Spinal cord (tissue), 10 donors: ENCODE results near the gene SSR4. TPM values are rescaled to one million over a fixed set of nuclear protein-coding genes. Genes with fewer than 3 reads are reported as not detected.

ENCODE experiments used
- DNase-seq, 6 donors: peaks; one replicate each; pipeline versions ENCODE4 v3.0.0 to v3.0.0-alpha.2; 2013 to 2015; ENCODE audit warnings: low spot score in 6 of 6, low read depth in 4 of 6
- H3K27ac ChIP-seq: one replicate; pipeline ENCODE4 v1.5.1; 2013; ENCODE audit warnings: low read depth, low read length, control low read depth
- H3K27me3 ChIP-seq: one replicate; pipeline ENCODE4 v1.6.1; 2013; ENCODE audit warnings: low read length; ENCODE audit not compliant: control insufficient read depth, insufficient read depth
- H3K36me3 ChIP-seq: one replicate; pipeline ENCODE4 v1.6.1; 2013; ENCODE audit warnings: low read length; ENCODE audit not compliant: control insufficient read depth, insufficient read depth
- H3K4me1 ChIP-seq: one replicate; pipeline ENCODE4 v1.6.1; 2013; ENCODE audit warnings: low read length; ENCODE audit not compliant: control insufficient read depth, insufficient read depth
- H3K4me3 ChIP-seq: one replicate; pipeline ENCODE4 v1.5.1; 2013; ENCODE audit warnings: low read depth, low read length, control low read depth
- H3K9me3 ChIP-seq: one replicate; pipeline ENCODE4 v1.6.1; 2013; ENCODE audit warnings: low read length; ENCODE audit not compliant: control insufficient read depth, insufficient read depth
- WGBS: methylation state at CpG from one replicate; pipeline ENCODE4 v1.1.5; 2013; ENCODE audit warnings: missing lambda C conversion rate; ENCODE audit not compliant: insufficient coverage; 5-methylcytosine and 5-hydroxymethylcytosine counted together
- polyA plus RNA-seq, 2 donors: library from polyadenylated mRNA; unstranded; fragments of 120-200 nt; gene quantifications; one replicate each; pipeline ENCODE4 v1.2.1, GENCODE V29; 2013; ENCODE audit not compliant: insufficient read length in 2 of 2
- total RNA-seq, 2 donors: library from RNA; depleted of rRNA in 1 of 2; stranded (reverse); fragments of 120-200 nt in 1 of 2; fragments of >200 nt in 1 of 2; gene quantifications; one replicate each; pipeline versions ENCODE4 v1.2.3 to v1.2.4, GENCODE V29; 2013 to 2014
- donor health status: healthy.

SSR4 gene
- total and polyA plus RNA-seq, 4 donors: 95.5 to 317 (median 176) TPM

- peaks cover 72% of the 10 kb centered on the region for H3K36me3 ChIP-seq
- 82% methylated on average over 20 of the region's 22 CpGs for WGBS
- peaks cover 71% of the 10 kb centered on the region for H3K4me1 ChIP-seq
- H3K9me3 ChIP-seq: no peaks in the 10 kb centered on the region
- H3K27ac ChIP-seq: no peak overlapping the region
- no peak for DNase-seq
- H3K4me3 ChIP-seq: no peak overlapping the region
- no peaks in the 10 kb centered on the region for H3K27me3 ChIP-seq
Observed at GRCh38 chrX:153768311-153769157, 25.9 kb upstream of the SSR4 start.

DNA sequence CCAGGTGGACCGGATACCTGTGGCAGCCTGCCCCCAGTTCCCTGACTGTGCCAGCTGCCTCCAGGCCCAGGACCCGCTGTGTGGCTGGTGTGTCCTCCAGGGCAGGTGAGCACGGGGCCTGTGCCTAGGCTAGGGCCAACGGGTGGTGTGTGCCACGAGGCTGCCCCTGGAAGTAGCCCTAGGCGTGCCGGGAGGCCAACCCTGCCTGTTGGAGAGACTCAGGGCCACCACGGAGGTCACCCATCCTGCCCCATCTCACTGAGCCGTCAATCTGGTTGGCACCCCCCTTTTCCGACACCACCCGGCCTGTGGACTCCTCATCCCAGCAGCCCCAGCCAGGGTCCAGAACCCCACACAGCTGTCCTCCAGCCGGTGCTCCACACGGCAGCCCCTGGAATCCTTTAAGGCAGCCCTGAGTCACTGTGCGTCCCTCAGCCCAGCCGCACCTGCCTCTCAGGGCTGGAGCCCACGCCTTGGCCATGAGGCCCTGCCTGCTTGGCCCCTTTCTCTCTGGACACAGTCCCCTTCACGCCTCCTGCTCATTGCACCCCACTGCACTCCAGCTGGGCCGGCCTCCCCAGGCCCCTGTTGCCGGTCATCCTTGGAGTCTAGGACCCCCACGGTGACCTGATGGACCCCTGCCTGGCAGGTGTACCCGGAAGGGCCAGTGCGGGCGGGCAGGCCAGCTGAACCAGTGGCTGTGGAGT lies 25.2 kb upstream of the SSR4 start:
- Histone ChIP-seq H3K4me3 (no peak overlapping the region), H3K27me3 (no peaks in the 10 kb centered on the region), H3K4me1 (peaks cover 65% of the 10 kb centered on the region), H3K36me3 (peaks cover 80% of the 10 kb centered on the region), H3K27ac (no peak overlapping the region), H3K9me3 (no peaks in the 10 kb centered on the region)
- WGBS: 90% methylated on average over 23 of the region's 23 CpGs
- DNase-seq: no peak

DNA sequence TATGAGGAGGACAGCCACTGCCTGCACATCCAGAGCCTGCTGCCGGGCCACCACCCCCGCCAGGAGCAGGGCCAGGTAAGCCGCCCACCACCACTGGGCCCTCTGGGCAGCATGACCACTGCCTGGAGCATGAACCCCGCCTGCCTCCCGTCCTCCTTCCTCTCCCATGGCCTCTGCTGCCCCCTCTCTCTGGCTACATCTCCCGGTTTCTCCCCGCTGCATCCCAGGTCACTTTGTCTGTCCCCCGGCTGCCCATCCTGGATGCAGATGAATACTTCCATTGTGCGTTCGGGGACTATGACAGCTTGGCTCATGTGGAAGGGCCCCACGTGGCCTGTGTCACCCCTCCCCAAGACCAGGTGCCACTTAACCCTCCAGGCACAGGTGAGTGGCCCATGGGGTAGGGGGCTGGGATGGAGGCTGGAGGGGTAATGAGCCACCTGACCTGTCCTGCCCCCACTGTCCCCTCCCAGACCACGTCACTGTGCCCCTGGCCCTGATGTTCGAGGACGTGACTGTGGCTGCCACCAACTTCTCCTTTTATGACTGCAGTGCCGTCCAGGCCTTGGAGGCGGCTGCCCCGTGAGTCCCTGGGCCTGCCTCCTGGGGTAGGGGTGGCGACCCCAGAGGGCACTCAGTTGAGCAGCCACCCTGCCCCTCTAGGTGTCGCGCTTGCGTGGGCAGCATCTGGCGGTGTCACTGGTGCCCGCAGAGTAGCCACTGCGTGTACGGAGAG lies 24.4 kb upstream of the SSR4 start:
- 81% methylated on average over 24 of the region's 25 CpGs for WGBS
- Histone ChIP-seq H3K4me1 (peaks cover 58% of the 10 kb centered on the region), H3K36me3 (peaks cover 87% of the 10 kb centered on the region), H3K27me3 (no peaks in the 10 kb centered on the region), H3K27ac (no peak overlapping the region), H3K4me3 (no peak overlapping the region), H3K9me3 (no peaks in the 10 kb centered on the region)
- DNase-seq: no peak

DNA sequence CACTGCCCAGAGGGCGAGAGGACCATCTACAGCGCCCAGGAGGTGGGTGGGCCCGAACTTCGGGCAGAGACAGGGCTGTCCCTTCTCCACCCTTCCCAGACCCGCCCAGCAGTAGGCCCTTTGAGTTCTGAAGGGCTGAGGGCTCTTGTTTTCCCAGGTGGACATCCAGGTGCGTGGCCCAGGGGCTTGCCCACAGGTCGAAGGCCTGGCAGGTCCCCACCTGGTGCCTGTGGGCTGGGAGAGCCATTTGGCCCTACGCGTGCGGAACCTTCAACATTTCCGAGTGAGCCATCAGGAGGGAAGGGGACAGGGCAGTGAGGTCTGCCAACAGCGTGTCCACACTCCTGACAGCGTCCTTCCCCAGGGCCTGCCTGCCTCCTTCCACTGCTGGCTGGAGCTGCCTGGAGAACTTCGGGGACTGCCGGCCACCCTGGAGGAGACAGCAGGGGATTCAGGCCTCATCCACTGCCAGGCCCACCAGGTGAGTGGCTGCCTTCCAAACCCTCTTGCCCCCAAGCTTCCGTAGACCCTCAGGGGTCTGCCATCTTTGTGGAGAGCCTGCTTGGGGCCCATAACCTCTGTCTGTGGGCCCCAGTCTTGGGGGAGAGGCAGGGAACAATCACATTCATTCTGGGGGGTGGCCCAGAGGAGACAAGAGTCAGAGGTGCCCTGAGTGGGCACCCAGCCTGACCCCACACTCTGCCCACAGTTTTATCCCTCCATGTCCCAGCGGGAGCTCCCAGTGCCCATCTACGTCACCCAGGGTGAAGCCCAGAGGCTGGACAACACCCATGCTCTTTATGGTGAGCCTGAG lies 23.7 kb upstream of the SSR4 start:
- peaks cover 50% of the 10 kb centered on the region for H3K4me1 ChIP-seq
- H3K4me3 ChIP-seq: no peak overlapping the region
- no peaks in the 10 kb centered on the region for H3K27me3 ChIP-seq
- no peak for DNase-seq
- H3K9me3 ChIP-seq: no peaks in the 10 kb centered on the region
- peaks cover 95% of the 10 kb centered on the region for H3K36me3 ChIP-seq
- H3K27ac ChIP-seq: no peak overlapping the region
- WGBS: 86% methylated on average over 17 of the region's 18 CpGs

DNA sequence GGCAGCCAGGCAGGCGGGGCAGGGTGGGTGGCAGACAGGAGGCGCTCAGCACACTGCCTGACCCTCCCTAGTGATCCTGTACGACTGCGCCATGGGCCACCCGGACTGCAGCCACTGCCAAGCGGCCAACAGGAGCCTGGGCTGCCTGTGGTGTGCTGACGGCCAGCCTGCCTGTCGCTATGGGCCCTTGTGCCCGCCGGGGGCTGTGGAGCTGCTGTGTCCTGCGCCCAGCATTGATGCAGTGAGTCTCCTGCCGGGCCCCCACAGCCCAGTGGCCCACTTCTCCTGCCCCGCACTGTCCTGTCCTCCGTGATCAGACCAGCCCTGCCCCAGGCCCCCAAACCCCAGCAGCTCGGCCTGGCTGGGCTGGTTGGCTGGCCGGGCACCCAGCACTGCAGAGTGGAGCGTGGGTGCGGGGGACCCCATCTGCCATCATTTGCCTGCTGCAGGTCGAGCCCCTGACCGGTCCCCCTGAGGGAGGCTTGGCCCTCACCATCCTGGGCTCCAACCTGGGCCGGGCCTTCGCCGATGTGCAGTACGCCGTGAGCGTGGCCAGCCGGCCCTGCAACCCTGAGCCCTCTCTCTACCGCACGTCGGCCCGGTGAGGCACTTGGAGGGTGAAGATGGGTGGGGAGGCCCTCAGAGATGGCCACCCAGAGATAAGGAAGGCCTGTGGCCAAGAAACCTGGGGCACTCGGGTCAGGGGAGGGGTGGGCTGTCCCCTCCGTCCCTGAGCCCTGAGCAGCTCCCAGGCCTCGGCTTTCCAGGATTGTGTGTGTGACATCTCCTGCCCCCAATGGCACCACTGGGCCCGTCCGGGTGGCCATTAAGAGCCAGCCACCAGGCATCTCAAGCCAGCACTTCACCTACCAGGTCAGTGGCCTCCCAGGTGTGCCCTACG lies 22.8 kb upstream of the SSR4 start:
- H3K27me3 ChIP-seq: no peaks in the 10 kb centered on the region
- no peak overlapping the region for H3K4me3 ChIP-seq
- H3K36me3 ChIP-seq: peaks cover 93% of the 10 kb centered on the region
- no peak for DNase-seq
- peaks cover 43% of the 10 kb centered on the region for H3K4me1 ChIP-seq
- H3K27ac ChIP-seq: no peak overlapping the region
- WGBS: 85% methylated on average over 35 of the region's 37 CpGs
- no peaks in the 10 kb centered on the region for H3K9me3 ChIP-seq

- H3K36me3 ChIP-seq: peaks cover 94% of the 10 kb centered on the region
- 76% methylated on average over 17 of the region's 21 CpGs for WGBS
- H3K27me3 ChIP-seq: no peaks in the 10 kb centered on the region
- DNase-seq: no peak
- peaks cover 34% of the 10 kb centered on the region for H3K4me1 ChIP-seq
- no peaks in the 10 kb centered on the region for H3K9me3 ChIP-seq
- no peak overlapping the region for H3K27ac ChIP-seq
- H3K4me3 ChIP-seq: no peak overlapping the region
Observed at GRCh38 chrX:153772316-153773217, 21.9 kb upstream of the SSR4 start.

GRCh38 chrX:153773218-153773611 lies 21.3 kb upstream of the SSR4 start:
- H3K4me3 ChIP-seq: no peak overlapping the region
- H3K27me3 ChIP-seq: no peaks in the 10 kb centered on the region
- peaks cover 94% of the 10 kb centered on the region for H3K36me3 ChIP-seq
- WGBS: 96% methylated on average over 22 of the region's 23 CpGs
- no peak overlapping the region for H3K27ac ChIP-seq
- DNase-seq: no peak
- no peaks in the 10 kb centered on the region for H3K9me3 ChIP-seq
- H3K4me1 ChIP-seq: peaks cover 28% of the 10 kb centered on the region
